ENCODE measurements around the gene DCDC2C.

DNA sequence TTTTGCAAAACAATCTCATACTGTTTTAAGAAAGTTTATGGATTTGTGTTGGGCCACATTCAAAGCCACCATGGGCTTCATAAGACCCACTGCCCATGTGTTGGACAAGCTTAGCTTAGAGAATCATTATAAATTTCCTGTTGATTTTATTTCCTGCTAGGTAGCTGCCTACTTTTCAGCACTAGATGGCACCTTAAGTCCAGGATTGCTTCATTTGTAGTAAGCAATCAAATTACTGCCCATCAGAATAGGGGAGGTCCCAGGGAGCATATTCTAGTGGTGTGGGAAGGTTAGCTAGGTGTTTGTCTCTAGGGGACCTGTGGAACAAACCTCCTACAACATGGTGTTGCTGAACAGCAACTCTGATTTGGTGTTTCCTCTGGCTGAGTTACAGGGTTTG lies 11.0 kb upstream of the DCDC2C start:
- TF ChIP-seq, protein P1, sequence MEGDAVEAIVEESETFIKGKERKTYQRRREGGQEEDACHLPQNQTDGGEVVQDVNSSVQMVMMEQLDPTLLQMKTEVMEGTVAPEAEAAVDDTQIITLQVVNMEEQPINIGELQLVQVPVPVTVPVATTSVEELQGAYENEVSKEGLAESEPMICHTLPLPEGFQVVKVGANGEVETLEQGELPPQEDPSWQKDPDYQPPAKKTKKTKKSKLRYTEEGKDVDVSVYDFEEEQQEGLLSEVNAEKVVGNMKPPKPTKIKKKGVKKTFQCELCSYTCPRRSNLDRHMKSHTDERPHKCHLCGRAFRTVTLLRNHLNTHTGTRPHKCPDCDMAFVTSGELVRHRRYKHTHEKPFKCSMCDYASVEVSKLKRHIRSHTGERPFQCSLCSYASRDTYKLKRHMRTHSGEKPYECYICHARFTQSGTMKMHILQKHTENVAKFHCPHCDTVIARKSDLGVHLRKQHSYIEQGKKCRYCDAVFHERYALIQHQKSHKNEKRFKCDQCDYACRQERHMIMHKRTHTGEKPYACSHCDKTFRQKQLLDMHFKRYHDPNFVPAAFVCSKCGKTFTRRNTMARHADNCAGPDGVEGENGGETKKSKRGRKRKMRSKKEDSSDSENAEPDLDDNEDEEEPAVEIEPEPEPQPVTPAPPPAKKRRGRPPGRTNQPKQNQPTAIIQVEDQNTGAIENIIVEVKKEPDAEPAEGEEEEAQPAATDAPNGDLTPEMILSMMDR (conservative IDR thresholded peaks at IDR 0.05; ENCODE audit: low read depth, low read length), result peak; percentile 75
- TF ChIP-seq EZH2 (IDR thresholded peaks at IDR 0.05; ENCODE audit: low read length, unreplicated experiment) (no peak), EZH2phosphoT487 (IDR thresholded peaks at IDR 0.05; ENCODE audit: borderline replicate concordance, low read length) (no peak)
